NCI-H2171 treated with DMSO at 0.1 percent for 48 hours (cell line): ENCODE results near the gene GART.

ENCODE experiments used
- DNase-seq: peaks from one replicate; lab custom pipeline; 2025; lab: John Stamatoyannopoulos, UW

GART gene

GRCh38 chr21:33461538-33462250, 80.2 kb downstream of the GART start:
- DNase-seq, result no peak

DNA sequence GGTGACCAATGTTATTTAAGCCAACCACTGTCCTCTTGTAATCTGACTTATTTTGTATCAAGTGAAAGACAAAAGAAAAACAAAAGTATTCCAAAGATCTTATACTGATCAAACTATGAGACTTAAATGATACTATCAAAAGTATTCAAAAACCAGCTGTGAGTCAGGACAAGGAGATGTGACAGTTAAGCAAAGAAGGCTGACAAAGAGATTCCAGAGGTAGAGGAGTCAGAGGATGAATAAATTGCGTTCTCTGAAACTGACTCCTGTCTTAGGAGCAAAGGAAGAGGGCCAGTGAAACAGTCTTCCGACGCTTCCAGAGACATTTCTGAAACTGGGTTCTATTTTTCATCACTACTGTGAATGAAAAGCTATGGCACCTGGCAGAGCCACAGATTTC, 83.1 kb downstream of the GART start:
- no peak for DNase-seq

DNA sequence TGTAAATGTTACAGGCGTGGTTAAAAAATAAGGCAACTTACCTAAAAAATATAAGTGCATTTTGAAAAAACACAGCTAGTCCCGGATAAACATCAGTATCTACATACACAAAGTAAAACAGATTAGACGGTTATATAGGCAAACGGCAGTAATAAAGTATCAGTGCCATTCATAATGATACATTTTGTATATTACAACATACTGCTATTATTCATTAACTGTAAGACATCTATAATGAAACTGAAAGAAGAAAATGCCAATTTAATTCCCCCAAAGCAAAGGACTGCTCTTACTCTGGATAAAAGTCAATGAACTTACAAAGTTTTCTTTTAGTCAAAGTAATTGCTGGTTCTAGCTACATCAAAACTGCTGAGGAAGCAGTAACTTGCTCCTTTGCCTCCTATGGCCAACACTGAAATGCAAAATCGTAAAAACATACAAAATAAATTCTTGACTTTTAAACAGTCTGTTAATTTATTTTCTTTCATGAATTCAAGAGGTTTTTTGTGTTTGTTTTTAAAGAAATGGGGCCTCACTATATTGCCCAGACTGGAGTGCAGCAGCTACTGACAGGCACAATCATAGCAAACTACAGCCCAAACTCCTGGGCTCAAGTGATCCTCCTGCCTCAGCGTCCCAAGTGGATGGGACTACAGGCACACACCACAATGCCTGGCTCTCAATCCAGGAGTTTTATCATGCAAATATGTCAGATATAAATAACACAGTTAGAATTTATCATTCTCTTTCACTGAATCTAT, 86.1 kb downstream of the GART start:
- no peak for DNase-seq
